ENCODE data around the gene OTOF. TPM values are rescaled to one million over a fixed set of nuclear protein-coding genes. Genes with fewer than 3 reads are reported as not detected.

OTOF gene
- total RNA-seq, 4 donors from 2014 or later = 0.21 TPM; not detected in 3

DNA sequence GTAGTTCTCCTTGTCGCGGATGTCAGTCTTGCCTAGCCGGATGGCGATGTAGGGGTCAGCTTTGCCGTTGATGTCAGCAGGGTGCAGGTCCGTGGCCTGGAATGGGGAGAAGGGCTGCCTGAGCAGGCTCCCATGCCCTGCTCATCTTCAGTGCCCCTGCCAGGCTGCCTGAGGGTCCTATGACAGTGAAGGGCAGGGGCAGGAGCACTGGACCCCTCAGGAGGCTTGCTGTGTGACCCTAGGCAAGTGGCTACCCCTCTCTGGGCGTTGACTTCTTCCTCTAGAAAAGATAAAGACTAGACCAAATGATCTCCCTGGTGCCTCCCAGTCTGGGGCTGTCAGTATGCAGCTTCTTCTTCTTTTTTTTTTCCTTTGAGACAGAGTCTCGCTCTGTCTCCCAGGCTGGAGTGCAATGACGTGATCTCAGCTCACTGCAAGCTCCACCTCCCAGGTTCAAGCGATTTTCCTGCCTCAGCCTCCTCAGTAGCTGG, 11.9 kb downstream of the OTOF start:
- TF ChIP-seq POLR2A (IDR thresholded peaks at IDR 0.05) = no peak
- TF ChIP-seq, protein P1, sequence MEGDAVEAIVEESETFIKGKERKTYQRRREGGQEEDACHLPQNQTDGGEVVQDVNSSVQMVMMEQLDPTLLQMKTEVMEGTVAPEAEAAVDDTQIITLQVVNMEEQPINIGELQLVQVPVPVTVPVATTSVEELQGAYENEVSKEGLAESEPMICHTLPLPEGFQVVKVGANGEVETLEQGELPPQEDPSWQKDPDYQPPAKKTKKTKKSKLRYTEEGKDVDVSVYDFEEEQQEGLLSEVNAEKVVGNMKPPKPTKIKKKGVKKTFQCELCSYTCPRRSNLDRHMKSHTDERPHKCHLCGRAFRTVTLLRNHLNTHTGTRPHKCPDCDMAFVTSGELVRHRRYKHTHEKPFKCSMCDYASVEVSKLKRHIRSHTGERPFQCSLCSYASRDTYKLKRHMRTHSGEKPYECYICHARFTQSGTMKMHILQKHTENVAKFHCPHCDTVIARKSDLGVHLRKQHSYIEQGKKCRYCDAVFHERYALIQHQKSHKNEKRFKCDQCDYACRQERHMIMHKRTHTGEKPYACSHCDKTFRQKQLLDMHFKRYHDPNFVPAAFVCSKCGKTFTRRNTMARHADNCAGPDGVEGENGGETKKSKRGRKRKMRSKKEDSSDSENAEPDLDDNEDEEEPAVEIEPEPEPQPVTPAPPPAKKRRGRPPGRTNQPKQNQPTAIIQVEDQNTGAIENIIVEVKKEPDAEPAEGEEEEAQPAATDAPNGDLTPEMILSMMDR (IDR thresholded peaks at IDR 0.05) = no peak
- no peak overlapping the region for H3K4me3 ChIP-seq
- no peaks in the 10 kb centered on the region for H3K36me3 ChIP-seq
- H3K4me1 ChIP-seq = no peaks in the 10 kb centered on the region
- intact Hi-C loops (cut with DNase I; ENCODE audit: low total_unique reads) = no loop called here
- no peak overlapping the region for H3K27ac ChIP-seq
- DNase-seq = no peak
- H3K27me3 ChIP-seq = no peaks in the 10 kb centered on the region
- H3K9me3 ChIP-seq = no peaks in the 10 kb centered on the region

DNA sequence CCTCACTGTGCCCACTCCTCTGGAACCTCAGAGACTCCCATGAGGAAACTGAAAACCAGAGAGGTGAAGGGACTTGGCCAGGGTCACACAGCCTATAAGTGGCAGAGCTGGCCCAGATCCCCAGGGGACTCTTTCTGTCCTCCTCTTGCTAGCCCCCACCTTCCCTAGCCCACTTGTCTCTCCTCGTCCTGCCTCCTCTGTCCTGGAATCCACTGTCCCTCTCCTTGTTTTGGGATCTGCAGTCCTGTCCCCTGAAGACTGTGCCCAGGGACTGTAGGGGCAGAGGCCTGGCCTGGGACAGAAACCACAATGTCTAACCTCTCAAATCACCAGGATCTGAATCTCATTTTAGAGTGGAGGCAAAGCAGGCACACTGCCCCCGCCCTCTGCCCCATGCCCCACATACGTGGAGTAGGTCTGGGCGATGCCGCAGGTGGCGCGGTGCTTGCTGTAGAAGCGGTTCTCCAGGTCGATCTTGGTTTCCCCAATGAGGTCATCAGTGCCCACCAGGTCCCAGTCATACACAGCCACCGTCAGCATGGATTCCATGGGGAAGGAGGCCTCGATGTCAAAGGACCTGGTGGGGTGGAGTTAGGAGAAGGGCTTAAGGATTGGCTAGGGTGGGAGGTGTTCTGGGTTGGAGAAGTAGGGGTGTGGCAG, 12.5 kb downstream of the OTOF start:
- Histone ChIP-seq H3K27ac (no peak overlapping the region), H3K4me1 (no peaks in the 10 kb centered on the region), H3K4me3 (no peak overlapping the region), H3K27me3 (no peaks in the 10 kb centered on the region), H3K9me3 (no peaks in the 10 kb centered on the region), H3K36me3 (no peaks in the 10 kb centered on the region)
- no peak for TF ChIP-seq POLR2A (IDR thresholded peaks at IDR 0.05)
- TF ChIP-seq, protein P1 (IDR thresholded peaks at IDR 0.05) = no peak
- no peak for DNase-seq
- intact Hi-C loops (cut with DNase I; ENCODE audit: low total_unique reads) = no loop called here

DNA sequence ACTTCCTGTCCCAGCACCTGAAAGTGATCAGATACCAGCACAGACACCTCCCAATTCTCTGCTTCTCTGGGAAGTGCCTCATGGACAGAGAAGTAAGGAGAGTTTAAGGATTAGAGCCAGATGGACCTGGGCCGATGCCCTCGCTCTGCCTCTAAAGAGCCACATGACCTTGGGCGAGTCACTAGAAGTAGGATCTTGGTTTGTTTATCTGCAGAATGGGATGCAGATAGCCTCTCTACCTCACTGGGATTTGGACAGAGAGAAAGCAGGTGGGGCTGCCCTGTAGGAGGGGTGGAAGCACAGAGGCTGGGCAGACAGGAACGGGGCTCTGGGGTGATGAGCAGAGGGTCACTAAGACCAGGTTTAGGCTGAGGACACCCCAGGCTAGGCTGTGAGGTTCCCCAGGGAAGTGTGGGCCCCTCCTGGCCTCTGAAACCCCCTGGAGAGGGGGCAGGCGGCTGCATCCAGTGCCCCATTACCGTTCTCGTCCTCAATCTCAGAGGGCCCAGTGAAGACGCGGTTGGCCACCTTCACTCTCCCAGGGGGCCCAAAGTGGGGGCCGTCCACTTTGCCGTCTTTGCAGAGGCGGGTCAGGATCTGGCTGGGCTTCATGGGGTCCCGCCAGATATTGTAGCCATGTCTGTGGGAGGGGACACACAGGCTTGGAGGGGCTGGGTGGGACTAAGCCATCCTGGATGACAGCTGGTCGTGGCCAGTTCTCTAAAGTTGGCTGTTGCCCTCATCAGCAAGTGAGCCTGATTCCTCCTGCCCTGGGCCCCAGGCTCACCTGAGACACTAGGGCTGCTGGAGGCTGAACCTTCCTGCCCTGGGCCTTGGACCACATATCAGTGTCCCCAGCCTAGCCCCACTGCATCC, 13.3 kb downstream of the OTOF start:
- no peak for DNase-seq
- Histone ChIP-seq H3K27me3 (no peaks in the 10 kb centered on the region), H3K4me1 (no peaks in the 10 kb centered on the region), H3K36me3 (no peaks in the 10 kb centered on the region), H3K4me3 (no peak overlapping the region), H3K9me3 (no peaks in the 10 kb centered on the region), H3K27ac (no peak overlapping the region)
- TF ChIP-seq POLR2A (IDR thresholded peaks at IDR 0.05) = no peak
- TF ChIP-seq, protein P1 (IDR thresholded peaks at IDR 0.05) = no peak
- intact Hi-C loops (cut with DNase I; ENCODE audit: low total_unique reads) = no loop called here

DNA sequence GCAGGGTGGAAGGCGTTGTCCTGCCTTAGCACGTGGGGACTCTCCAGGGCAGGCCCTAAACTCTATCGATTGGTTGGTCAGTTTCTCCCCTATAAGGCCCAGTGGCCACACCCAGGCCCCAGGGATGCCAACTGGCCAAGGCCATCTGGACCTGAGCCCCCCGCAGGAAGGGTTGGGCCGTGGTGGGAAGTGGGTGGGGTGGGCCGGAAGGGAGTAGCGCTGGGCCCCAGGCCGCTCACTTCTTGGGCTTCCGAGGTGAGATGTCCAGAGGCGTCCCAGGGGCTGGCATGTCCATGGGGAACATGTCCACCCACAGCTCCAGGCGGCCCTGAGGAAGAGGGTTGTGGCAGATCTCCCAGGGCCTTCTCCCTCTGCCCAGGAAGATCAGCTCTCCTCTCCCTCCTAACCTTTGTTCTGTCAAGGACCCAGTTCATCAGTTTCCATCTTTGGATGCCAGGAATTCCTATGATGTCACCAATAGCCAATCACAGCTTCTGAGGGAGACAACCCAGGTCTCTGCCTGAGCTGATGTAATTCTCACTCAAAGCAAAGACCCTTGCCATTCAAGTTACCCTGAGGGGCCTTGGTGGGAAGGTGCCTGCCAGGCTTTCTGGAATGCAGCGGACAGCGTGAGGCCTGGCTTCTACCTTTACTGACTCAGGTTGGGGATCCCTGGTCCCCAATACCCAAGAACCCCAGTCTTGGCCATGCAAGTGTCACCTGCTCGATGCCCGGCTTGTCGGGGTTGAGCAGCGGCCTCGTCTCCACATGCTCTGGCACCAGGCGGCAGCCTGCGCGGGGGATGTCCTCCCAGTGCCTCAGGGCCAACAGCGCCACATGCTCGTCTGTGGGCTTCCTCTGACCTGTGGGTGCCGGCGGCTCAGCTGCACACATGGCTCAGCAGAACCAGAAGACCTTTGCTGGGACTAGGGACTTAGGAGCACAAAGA, 14.4 kb downstream of the OTOF start:
- no peak for DNase-seq

More for the DNA sequence above, 14.4 kb downstream of the OTOF start:
- Histone ChIP-seq H3K4me3 (no peak overlapping the region), H3K4me1 (no peaks in the 10 kb centered on the region), H3K36me3 (no peaks in the 10 kb centered on the region), H3K27me3 (no peaks in the 10 kb centered on the region), H3K9me3 (no peaks in the 10 kb centered on the region), H3K27ac (no peak overlapping the region)
- intact Hi-C loops (cut with DNase I; ENCODE audit: low total_unique reads) = no loop called here
- TF ChIP-seq, protein P1 (IDR thresholded peaks at IDR 0.05) = no peak
- no peak for TF ChIP-seq POLR2A (IDR thresholded peaks at IDR 0.05)

All from uterus (tissue), 4 donors.